ENCODE measurements around the gene MSRB1.

- TF ChIP-seq FOXM1 (IDR thresholded peaks at IDR 0.05; ENCODE audit: borderline replicate concordance, low read depth) (no peak), EGR1 (IDR thresholded peaks at IDR 0.05) (no peak), TAF1 (IDR thresholded peaks at IDR 0.05; ENCODE audit: low read depth) (no peak), EP300 (IDR thresholded peaks at IDR 0.05; ENCODE audit: borderline replicate concordance) (no peak), TCF12 (IDR thresholded peaks at IDR 0.05; ENCODE audit: low read depth) (no peak)
- TF ChIP-seq, protein P1, sequence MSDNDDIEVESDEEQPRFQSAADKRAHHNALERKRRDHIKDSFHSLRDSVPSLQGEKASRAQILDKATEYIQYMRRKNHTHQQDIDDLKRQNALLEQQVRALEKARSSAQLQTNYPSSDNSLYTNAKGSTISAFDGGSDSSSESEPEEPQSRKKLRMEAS (IDR thresholded peaks at IDR 0.05), result no peak
Observed at GRCh38 chr16:1900452-1900774, 42.6 kb downstream of the MSRB1 start.

Data from Ishikawa (cell line).